Keratinocyte (primary cell): Measurements from ENCODE around the gene SNHG17. TPM values are rescaled to one million over a fixed set of nuclear protein-coding genes. Genes with fewer than 3 reads are reported as not detected.

Experiments
- DNase-seq: peaks from one replicate; pipeline ENCODE4 v3.0.0-alpha.2; 2011; ENCODE audit warnings: low read depth, missing footprints, low spot score
- FAIRE-seq: peaks from 2 replicates; lab custom pipeline; 2011; peaks lifted over from hg19 to GRCh38; lab: Jason Lieb, UNC
- H2AFZ ChIP-seq: 2 replicates; pipeline ENCODE4 v1.6.0; 2012; ENCODE audit warnings: low read length, control low read depth, inconsistent platforms; ENCODE audit not compliant: control insufficient read depth
- H3K27ac ChIP-seq: 2 replicates; pipeline ENCODE4 v1.5.1; 2011; ENCODE audit warnings: low read length; ENCODE audit not compliant: control insufficient read depth, insufficient read depth
- H3K27me3 ChIP-seq: 3 replicates; pipeline ENCODE4 v1.6.0; 2011; ENCODE audit warnings: low read length; ENCODE audit not compliant: control insufficient read depth, insufficient read depth; ENCODE audit errors: extremely low read depth
- H3K36me3 ChIP-seq, 2 experiments: 2 replicates in 1 of 2; 3 replicates in 1 of 2; pipeline ENCODE4 v1.5.1; 2011; ENCODE audit warnings: low read length in 2 of 2, mild to moderate bottlenecking in 1 of 2; ENCODE audit not compliant: control insufficient read depth in 2 of 2, insufficient read depth in 2 of 2; ENCODE audit errors: extremely low read depth in 1 of 2
- H3K4me1 ChIP-seq: 3 replicates; pipeline ENCODE4 v1.5.1; 2011; ENCODE audit warnings: low read length; ENCODE audit not compliant: control insufficient read depth, insufficient read depth; ENCODE audit errors: extremely low read depth
- H3K4me2 ChIP-seq: 3 replicates; pipeline ENCODE4 v1.6.0; 2011; ENCODE audit warnings: low read depth, low read length; ENCODE audit not compliant: control insufficient read depth, insufficient read depth; ENCODE audit errors: extremely low read depth
- H3K4me3 ChIP-seq, 3 experiments: fragments of 200-600 bp in 1 of 3; sonication (generic) in 1 of 3; 2 replicates in 2 of 3; 3 replicates in 1 of 3; pipeline ENCODE4 v1.5.1; 2011 to 2016; ENCODE audit warnings: low read length in 3 of 3, mild to moderate bottlenecking in 3 of 3, control low read depth in 2 of 3, inconsistent platforms in 1 of 3, low read depth in 1 of 3, mixed read lengths in 1 of 3, mixed run types in 1 of 3, moderate library complexity in 1 of 3; ENCODE audit not compliant: control insufficient read depth in 2 of 3, insufficient read depth in 2 of 3; ENCODE audit errors: extremely low read depth in 1 of 3
- H3K79me2 ChIP-seq: 2 replicates; pipeline ENCODE4 v1.6.0; 2012; ENCODE audit warnings: low read length; ENCODE audit not compliant: control insufficient read depth, insufficient read depth
- H3K9ac ChIP-seq: 3 replicates; pipeline ENCODE4 v1.6.0; 2011; ENCODE audit warnings: low read length; ENCODE audit not compliant: control insufficient read depth, insufficient read depth; ENCODE audit errors: extremely low read depth
- H3K9me1 ChIP-seq: 3 replicates; pipeline ENCODE4 v1.6.0; 2011; ENCODE audit warnings: low read length; ENCODE audit not compliant: control insufficient read depth, insufficient read depth; ENCODE audit errors: extremely low read depth
- H3K9me3 ChIP-seq: 2 replicates; pipeline ENCODE4 v1.5.1; 2012; ENCODE audit warnings: low read depth, low read length; ENCODE audit not compliant: control insufficient read depth
- H4K20me1 ChIP-seq: 3 replicates; pipeline ENCODE4 v1.6.0; 2011; ENCODE audit warnings: low read length; ENCODE audit not compliant: control insufficient read depth, insufficient read depth; ENCODE audit errors: extremely low read depth
- CTCF ChIP-seq, 3 experiments: IDR thresholded peaks in 1 of 3; conservative IDR thresholded peaks in 1 of 3; optimal IDR thresholded peaks in 1 of 3; 2 replicates in 2 of 3; 3 replicates in 1 of 3; pipeline versions ENCODE3 to v1.5.1; 2011; ENCODE audit warnings: low read length in 3 of 3, mild to moderate bottlenecking in 3 of 3, moderate library complexity in 2 of 3, control low read depth in 1 of 3, inconsistent platforms in 1 of 3; ENCODE audit not compliant: insufficient read depth in 2 of 3; ENCODE audit errors: extremely low read depth in 1 of 3
- EZH2 ChIP-seq: IDR thresholded peaks from one replicate; pipeline ENCODE4 v1.6.1; 2012; ENCODE audit warnings: inconsistent platforms, mild to moderate bottlenecking, low read length, moderate library complexity
- dilution Hi-C: fragments of 300-500 bp; cut with MboI; formaldehyde crosslinking; loops from one replicate; pipeline ENCODE4 v1.7.0; 2020; ENCODE audit warnings: low sequenced_read_pairs; ENCODE audit not compliant: extremely low pct_ligation_motif_present
- polyA plus RNA-seq, 5 experiments: library from polyadenylated mRNA; depleted of rRNA in 3 of 5; stranded (reverse) in 3 of 5; stranded (forward) in 1 of 5; unstranded in 1 of 5; fragments of >200 nt; gene quantifications; 1 replicate in 1 of 5; 2 replicates in 3 of 5; 3 replicates in 1 of 5; pipeline versions ENCODE4 v1.2.1 to v1.2.3, GENCODE V29; 2011 to 2012; ENCODE audit warnings: missing spikeins in 2 of 5, low read depth in 1 of 5, low replicate concordance in 1 of 5

SNHG17 gene
- polyA plus RNA-seq, 1 donor (not counting 4 experiments of a cell fraction or from before 2014, with no cell fraction given): 25.3 TPM

GRCh38 chr20:38406476-38406875, 28.7 kb downstream of the SNHG17 start:
- Histone ChIP-seq H2AFZ (no peak overlapping the region), H3K4me1 (no peaks in the 10 kb centered on the region), H3K36me3 (peaks cover 0 to 2% of the 10 kb centered on the region in 2 experiments), H3K9ac (no peak overlapping the region), H3K79me2 (no peaks in the 10 kb centered on the region), H3K9me3 (no peaks in the 10 kb centered on the region), H3K4me2 (no peak overlapping the region), H3K27ac (no peak overlapping the region), H3K4me3 (no peak overlapping the region), H4K20me1 (no peaks in the 10 kb centered on the region), H3K27me3 (no peaks in the 10 kb centered on the region), H3K9me1 (no peaks in the 10 kb centered on the region)
- dilution Hi-C loops: no loop called here
- DNase-seq (no peak), FAIRE-seq (no peak)
- no peak for TF ChIP-seq EZH2

- Histone ChIP-seq H3K4me1 (no peaks in the 10 kb centered on the region), H3K27ac (no peak overlapping the region), H3K79me2 (no peaks in the 10 kb centered on the region), H3K36me3 (no peaks in the 10 kb centered on the region), H3K4me3 (no peak overlapping the region), H3K9me1 (no peaks in the 10 kb centered on the region), H3K27me3 (no peaks in the 10 kb centered on the region), H4K20me1 (no peaks in the 10 kb centered on the region), H3K4me2 (no peak overlapping the region), H3K9me3 (no peaks in the 10 kb centered on the region), H3K9ac (no peak overlapping the region), H2AFZ (no peak overlapping the region)
- no peak for DNase-seq
- FAIRE-seq: no peak
- TF ChIP-seq CTCF (optimal IDR thresholded peaks at IDR 0.05 in 1 of 3, IDR thresholded peaks at IDR 0.05 in 1 of 3, conservative IDR thresholded peaks at IDR 0.05 in 1 of 3; ENCODE audit: extremely low read depth in 1 of 3, insufficient read depth in 2 of 3, low read length in 3 of 3) (no peak), EZH2 (no peak)
- dilution Hi-C loops: no loop called here
Observed at GRCh38 chr20:38405132-38405531, 30.0 kb downstream of the SNHG17 start.

GRCh38 chr20:38404016-38404415, 31.1 kb downstream of the SNHG17 start:
- Histone ChIP-seq H3K9me1 (no peaks in the 10 kb centered on the region), H3K36me3 (no peaks in the 10 kb centered on the region), H3K79me2 (no peaks in the 10 kb centered on the region), H3K4me2 (no peak overlapping the region), H3K27me3 (no peaks in the 10 kb centered on the region), H3K9me3 (no peaks in the 10 kb centered on the region), H2AFZ (no peak overlapping the region), H3K4me3 (no peak overlapping the region), H4K20me1 (no peaks in the 10 kb centered on the region), H3K4me1 (no peaks in the 10 kb centered on the region), H3K27ac (no peak overlapping the region), H3K9ac (no peak overlapping the region)
- DNase-seq: no peak
- dilution Hi-C loops: no loop called here
- TF ChIP-seq EZH2 (no peak), CTCF (optimal IDR thresholded peaks at IDR 0.05 in 1 of 3, IDR thresholded peaks at IDR 0.05 in 1 of 3, conservative IDR thresholded peaks at IDR 0.05 in 1 of 3; ENCODE audit: extremely low read depth in 1 of 3, insufficient read depth in 2 of 3, low read length in 3 of 3) (no peak)
- FAIRE-seq: no peak
